ENCODE data around the gene CAPN3.

Gene CAPN3

DNA sequence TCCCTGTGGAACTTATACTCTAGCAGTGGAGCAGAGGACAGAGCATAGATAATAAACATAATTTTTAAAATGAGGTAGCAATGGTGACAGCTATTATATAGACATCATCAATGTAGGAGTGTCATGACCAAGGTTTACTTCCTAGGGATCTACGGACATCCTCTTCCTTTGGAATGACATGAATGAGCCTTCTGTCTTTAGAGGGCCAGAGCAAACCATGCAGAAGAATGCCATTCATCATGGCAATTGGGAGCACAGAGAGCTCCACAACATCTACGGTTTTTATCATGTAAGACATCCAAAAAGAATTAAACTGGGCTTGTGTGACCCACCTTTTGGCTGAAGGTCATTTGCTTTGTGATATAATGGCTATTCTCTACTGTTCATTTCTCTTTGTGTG lies 30.1 kb upstream of the CAPN3 start:
- Histone ChIP-seq H3K4me3 (replicated peaks; ENCODE audit: insufficient read depth, low read length) (no peak overlapping the region), H3K27me3 (ENCODE audit: insufficient read depth, poor library complexity, severe bottlenecking) (no peaks in the 10 kb centered on the region), H3K27ac (replicated peaks) (no peak overlapping the region)
- no peak for DNase-seq (ENCODE audit: low read depth in 1 of 2, low spot score in 1 of 2)
- TF ChIP-seq GABPA (IDR thresholded peaks at IDR 0.05; ENCODE audit: low read depth): no peak
- TF ChIP-seq POLR2AphosphoS5 (IDR thresholded peaks at IDR 0.05; ENCODE audit: low read depth): no peak
- no peak for TF ChIP-seq SPI1 (IDR thresholded peaks at IDR 0.05; ENCODE audit: borderline replicate concordance, low read depth)
- TF ChIP-seq, protein P1, sequence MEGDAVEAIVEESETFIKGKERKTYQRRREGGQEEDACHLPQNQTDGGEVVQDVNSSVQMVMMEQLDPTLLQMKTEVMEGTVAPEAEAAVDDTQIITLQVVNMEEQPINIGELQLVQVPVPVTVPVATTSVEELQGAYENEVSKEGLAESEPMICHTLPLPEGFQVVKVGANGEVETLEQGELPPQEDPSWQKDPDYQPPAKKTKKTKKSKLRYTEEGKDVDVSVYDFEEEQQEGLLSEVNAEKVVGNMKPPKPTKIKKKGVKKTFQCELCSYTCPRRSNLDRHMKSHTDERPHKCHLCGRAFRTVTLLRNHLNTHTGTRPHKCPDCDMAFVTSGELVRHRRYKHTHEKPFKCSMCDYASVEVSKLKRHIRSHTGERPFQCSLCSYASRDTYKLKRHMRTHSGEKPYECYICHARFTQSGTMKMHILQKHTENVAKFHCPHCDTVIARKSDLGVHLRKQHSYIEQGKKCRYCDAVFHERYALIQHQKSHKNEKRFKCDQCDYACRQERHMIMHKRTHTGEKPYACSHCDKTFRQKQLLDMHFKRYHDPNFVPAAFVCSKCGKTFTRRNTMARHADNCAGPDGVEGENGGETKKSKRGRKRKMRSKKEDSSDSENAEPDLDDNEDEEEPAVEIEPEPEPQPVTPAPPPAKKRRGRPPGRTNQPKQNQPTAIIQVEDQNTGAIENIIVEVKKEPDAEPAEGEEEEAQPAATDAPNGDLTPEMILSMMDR (IDR thresholded peaks at IDR 0.05; ENCODE audit: insufficient read depth, low read length): no peak
- no peak for TF ChIP-seq REST (IDR thresholded peaks at IDR 0.05; ENCODE audit: insufficient replicate concordance, low read depth)

DNA sequence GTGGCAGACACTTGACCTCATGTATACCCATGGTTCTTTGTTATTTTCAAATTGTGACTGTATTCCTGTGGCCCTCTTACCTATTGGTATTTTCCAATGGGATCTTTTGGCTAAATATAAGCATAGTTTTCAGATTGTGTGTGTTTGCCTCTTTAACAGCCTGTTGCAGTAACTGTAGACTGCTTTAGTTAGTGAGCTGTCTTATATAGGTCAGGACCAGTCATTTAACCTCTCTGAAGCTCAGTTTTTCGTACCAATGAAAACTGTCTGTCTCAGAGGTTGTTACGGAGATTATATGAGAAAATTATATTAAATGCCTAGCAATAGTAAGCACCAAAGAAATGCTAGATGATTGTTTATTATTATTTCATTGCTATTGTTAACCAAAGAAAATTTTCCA lies 29.3 kb upstream of the CAPN3 start:
- H3K27ac ChIP-seq (replicated peaks): no peak overlapping the region
- H3K27me3 ChIP-seq (ENCODE audit: insufficient read depth, poor library complexity, severe bottlenecking): no peaks in the 10 kb centered on the region
- DNase-seq (ENCODE audit: low read depth in 1 of 2, low spot score in 1 of 2): no peak
- no peak overlapping the region for H3K4me3 ChIP-seq (replicated peaks; ENCODE audit: insufficient read depth, low read length)
- TF ChIP-seq, protein P1 (IDR thresholded peaks at IDR 0.05; ENCODE audit: insufficient read depth, low read length): no peak
- TF ChIP-seq GABPA (IDR thresholded peaks at IDR 0.05; ENCODE audit: low read depth): no peak
- TF ChIP-seq SPI1 (IDR thresholded peaks at IDR 0.05; ENCODE audit: borderline replicate concordance, low read depth): no peak
- no peak for TF ChIP-seq POLR2AphosphoS5 (IDR thresholded peaks at IDR 0.05; ENCODE audit: low read depth)
- no peak for TF ChIP-seq REST (IDR thresholded peaks at IDR 0.05; ENCODE audit: insufficient replicate concordance, low read depth)

DNA sequence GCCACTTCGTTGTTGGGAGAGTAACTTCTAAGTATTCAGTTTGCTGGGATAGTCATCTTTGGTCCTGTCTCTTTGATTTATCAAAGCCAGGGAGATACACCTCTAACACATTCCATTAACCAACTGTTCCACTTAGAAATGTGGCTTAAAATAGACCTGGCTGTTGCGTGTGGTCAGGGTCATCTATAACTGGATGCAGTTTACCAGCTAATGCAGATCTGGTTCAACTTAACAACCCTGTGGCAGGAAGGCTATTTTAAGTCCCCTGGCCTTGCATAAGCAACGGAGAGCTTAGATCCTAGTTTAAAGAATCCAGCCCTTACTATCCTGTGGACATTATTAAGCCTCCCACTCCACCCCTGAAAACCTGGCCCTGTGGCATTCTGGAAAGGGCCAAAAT lies 28.1 kb upstream of the CAPN3 start:
- Histone ChIP-seq H3K27me3 (ENCODE audit: insufficient read depth, poor library complexity, severe bottlenecking) (no peaks in the 10 kb centered on the region), H3K27ac (replicated peaks) (no peak overlapping the region), H3K4me3 (replicated peaks; ENCODE audit: insufficient read depth, low read length) (no peak overlapping the region)
- DNase-seq (ENCODE audit: low read depth in 1 of 2, low spot score in 1 of 2): no peak
- TF ChIP-seq SPI1 (IDR thresholded peaks at IDR 0.05; ENCODE audit: borderline replicate concordance, low read depth): no peak
- no peak for TF ChIP-seq GABPA (IDR thresholded peaks at IDR 0.05; ENCODE audit: low read depth)
- TF ChIP-seq, protein P1 (IDR thresholded peaks at IDR 0.05; ENCODE audit: insufficient read depth, low read length): no peak
- TF ChIP-seq REST (IDR thresholded peaks at IDR 0.05; ENCODE audit: insufficient replicate concordance, low read depth): no peak
- no peak for TF ChIP-seq POLR2AphosphoS5 (IDR thresholded peaks at IDR 0.05; ENCODE audit: low read depth)

All from HL-60 (cell line).